Embryonic facial prominence (tissue), 1 donor: ENCODE measurements around the gene PARL.

Experiments used
- DNase-seq: peaks from one replicate; pipeline ENCODE4 v3.0.0-alpha.2; 2016; ENCODE audit errors: extremely low spot score

PARL gene

GRCh38 chr3:183817639-183818038, 67.0 kb downstream of the PARL start:
- DNase-seq, result no peak

GRCh38 chr3:183816681-183817510, 67.8 kb downstream of the PARL start:
- DNase-seq, result no peak

GRCh38 chr3:183815951-183816475, 68.7 kb downstream of the PARL start:
- no peak for DNase-seq

- DNase-seq, result no peak
Observed at GRCh38 chr3:183815563-183815940, 69.1 kb downstream of the PARL start.

GRCh38 chr3:183814240-183814639, 70.4 kb downstream of the PARL start:
- DNase-seq, result no peak

GRCh38 chr3:183812761-183813445, 71.8 kb downstream of the PARL start:
- no peak for DNase-seq

GRCh38 chr3:183811638-183812037, 73.0 kb downstream of the PARL start:
- DNase-seq, result no peak

GRCh38 chr3:183810643-183811594, 73.8 kb downstream of the PARL start:
- DNase-seq, result no peak

- DNase-seq, result no peak
Observed at GRCh38 chr3:183809270-183809669, 75.4 kb downstream of the PARL start.

GRCh38 chr3:183808355-183808754, 76.3 kb downstream of the PARL start:
- DNase-seq, result no peak

- DNase-seq, result no peak
Observed at GRCh38 chr3:183807881-183808280, 76.8 kb downstream of the PARL start.

GRCh38 chr3:183807209-183807728, 77.4 kb downstream of the PARL start:
- no peak for DNase-seq

- no peak for DNase-seq
Observed at GRCh38 chr3:183802989-183803388, 81.7 kb downstream of the PARL start.

- no peak for DNase-seq
Observed at GRCh38 chr3:183801601-183802000, 83.1 kb downstream of the PARL start.

GRCh38 chr3:183800243-183800863, 84.3 kb downstream of the PARL start:
- DNase-seq, result no peak

- DNase-seq, result no peak
Observed at GRCh38 chr3:183799461-183799860, 85.2 kb downstream of the PARL start.

- no peak for DNase-seq
Observed at GRCh38 chr3:183797996-183798395, 86.7 kb downstream of the PARL start.

- no peak for DNase-seq
Observed at GRCh38 chr3:183796372-183796771, 88.3 kb downstream of the PARL start.

- DNase-seq, result no peak
Observed at GRCh38 chr3:183794452-183794851, 90.2 kb downstream of the PARL start.

GRCh38 chr3:183792976-183793375, 91.7 kb downstream of the PARL start:
- no peak for DNase-seq

GRCh38 chr3:183790700-183791099, 94.0 kb downstream of the PARL start:
- no peak for DNase-seq
